ENCODE measurements around the gene CBX2.

CBX2 gene

DNA sequence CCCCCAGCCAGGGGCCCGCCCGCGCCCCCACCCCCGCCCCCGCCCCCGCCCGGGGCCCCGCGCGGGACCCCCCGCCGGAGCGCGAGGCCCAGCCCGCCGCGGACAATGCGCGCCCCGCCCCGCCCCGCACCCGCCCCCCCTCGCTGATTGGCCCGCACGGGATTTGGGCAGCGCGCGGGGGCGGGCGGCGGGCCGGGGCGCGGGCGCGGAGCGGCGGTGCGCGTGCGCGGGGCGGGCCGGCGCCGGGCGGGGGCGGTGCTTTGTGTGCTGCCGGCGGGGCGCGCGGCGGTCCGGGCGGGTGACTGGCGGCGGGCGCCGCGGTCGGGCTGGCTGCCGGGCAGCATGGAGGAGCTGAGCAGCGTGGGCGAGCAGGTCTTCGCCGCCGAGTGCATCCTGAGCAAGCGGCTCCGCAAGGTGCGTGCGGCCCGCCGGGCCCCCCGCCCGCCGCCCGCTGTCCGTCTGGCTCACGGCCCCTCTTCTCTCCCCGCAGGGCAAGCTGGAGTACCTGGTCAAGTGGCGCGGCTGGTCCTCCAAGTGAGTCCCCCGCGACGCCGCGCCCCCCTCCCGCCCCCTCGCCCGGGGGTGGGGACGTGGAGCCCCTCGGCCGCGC, at the start of gene CBX2:
Gene CBX2, plus strand, starts transcription at position 255 of the 610 bp plus-strand sequence. Its CDS starts 88 bp downstream, at position 343.
- H3K36me3 Mint-ChIP-seq: no peaks in the 10 kb centered on the region
- DNase-seq (ENCODE audit: low spot score in 2 of 2) (peak; percentile 67 to 77), ATAC-seq (ENCODE audit: low read depth) (peak; percentile 91)
- peaks cover 11% of the 10 kb centered on the region for H3K4me1 Mint-ChIP-seq
- H3K9me3 Mint-ChIP-seq: no peaks in the 10 kb centered on the region
- H3K4me3 Mint-ChIP-seq: peak within 1 kb of the TSS; percentile 85
- H3K27me3 Mint-ChIP-seq: peaks cover 39% of the 10 kb centered on the region
- peak within 1 kb of the TSS; percentile 38 for H3K27ac Mint-ChIP-seq

DNA sequence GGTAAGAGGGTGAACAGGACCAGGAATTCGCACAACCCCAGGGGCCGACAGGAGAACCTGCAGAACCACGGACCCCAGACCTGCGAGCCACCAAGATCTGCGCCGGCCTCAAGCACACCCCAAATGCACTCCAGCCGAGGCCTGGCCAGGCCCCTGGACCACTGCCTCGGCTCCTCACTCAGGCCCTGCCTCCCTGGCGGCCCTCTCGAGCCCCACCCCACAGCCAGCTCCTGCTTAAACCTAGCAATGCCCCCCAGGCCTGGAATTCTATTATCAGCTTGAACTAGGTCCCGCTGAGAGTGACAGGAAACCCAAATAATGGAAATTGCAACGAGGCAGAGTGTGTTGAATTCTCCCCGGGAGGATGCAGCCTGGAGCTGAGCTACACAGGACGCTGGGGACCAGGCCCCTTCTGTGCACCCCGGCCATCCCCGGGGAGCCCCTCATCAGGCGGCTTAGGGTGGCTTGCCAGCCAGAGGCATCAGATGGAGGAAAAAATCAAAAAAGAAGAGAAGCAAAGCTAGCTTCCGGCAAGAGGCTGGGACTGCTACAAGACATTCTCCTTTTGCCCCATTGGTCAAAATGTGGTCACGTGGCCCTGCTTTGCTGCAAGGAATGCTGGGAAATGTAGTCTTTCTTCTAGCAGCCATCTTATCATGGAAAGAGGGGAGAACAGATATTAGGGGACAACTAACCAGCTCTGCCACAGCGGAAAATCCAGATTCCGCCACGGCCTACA, 49.6 kb upstream of the CBX2 start:
- H3K27me3 Mint-ChIP-seq: no peaks in the 10 kb centered on the region
- H3K4me1 Mint-ChIP-seq: peaks cover 27% of the 10 kb centered on the region
- DNase-seq (ENCODE audit: low spot score in 2 of 2): peak; percentile 70 to 82
- H3K4me3 Mint-ChIP-seq: peak overlapping the region; percentile 85
- H3K27ac Mint-ChIP-seq: no peak overlapping the region
- H3K36me3 Mint-ChIP-seq: peaks cover 2% of the 10 kb centered on the region
- no peaks in the 10 kb centered on the region for H3K9me3 Mint-ChIP-seq
- ATAC-seq (ENCODE audit: low read depth): peak; percentile 73

DNA sequence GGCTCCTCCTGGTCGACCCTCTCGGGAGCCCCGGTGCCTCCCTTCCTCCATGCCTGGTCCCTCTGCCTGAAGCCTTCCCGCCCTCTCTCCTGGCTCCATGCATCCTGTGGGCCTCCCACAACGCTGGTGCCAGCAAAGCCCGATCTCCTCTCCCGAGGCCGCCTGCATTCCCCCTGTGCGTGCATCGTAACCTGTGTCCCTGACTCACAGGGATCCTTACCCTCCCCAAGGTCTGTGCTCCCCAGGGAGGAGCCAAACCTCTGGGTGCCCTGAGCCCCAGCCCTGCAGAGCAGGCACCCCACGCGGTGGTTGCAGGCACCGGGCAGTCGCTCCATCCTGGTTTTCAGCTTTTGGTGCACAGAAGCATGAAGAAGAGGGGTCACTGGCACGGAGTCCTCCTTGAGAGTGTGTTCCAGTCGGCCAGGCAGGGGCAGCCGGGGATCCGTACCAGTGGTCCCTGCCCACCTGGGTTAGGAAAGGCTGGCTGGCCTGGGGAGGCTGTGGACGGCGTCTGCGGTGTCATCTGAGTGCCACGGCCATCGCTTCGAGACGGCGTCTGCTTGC, 49.0 kb upstream of the CBX2 start:
- peaks cover 2% of the 10 kb centered on the region for H3K36me3 Mint-ChIP-seq
- ATAC-seq (ENCODE audit: low read depth) (no peak), DNase-seq (ENCODE audit: low spot score in 2 of 2) (no peak)
- peak overlapping the region; percentile 54 for H3K4me3 Mint-ChIP-seq
- H3K27me3 Mint-ChIP-seq: no peaks in the 10 kb centered on the region
- H3K9me3 Mint-ChIP-seq: no peaks in the 10 kb centered on the region
- no peak overlapping the region for H3K27ac Mint-ChIP-seq
- peaks cover 30% of the 10 kb centered on the region for H3K4me1 Mint-ChIP-seq

DNA sequence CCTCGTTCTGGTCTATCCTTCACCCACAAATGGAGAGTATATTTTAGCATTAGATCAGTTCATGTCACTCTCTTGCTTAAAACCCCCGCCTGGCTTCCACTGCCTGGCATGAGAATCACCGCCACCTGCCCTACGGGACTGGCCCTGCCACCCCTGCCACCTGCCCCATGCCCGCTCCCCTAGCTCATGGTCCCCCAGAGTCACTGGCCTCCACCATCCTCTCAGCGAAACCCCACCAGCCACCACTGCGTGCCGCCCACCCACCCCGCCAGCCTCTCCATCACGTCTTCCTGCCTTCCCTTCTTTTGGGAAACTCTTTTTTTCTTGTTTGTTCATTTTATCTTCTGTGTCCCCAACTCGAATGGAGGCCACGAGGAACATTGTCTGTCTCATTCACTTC, 48.2 kb upstream of the CBX2 start:
- Mint-ChIP-seq H3K27ac (no peak overlapping the region), H3K9me3 (no peaks in the 10 kb centered on the region), H3K4me3 (no peak overlapping the region), H3K4me1 (peaks cover 30% of the 10 kb centered on the region), H3K36me3 (peaks cover 2% of the 10 kb centered on the region), H3K27me3 (no peaks in the 10 kb centered on the region)
- DNase-seq (ENCODE audit: low spot score in 2 of 2): no peak
- no peak for ATAC-seq (ENCODE audit: low read depth)

DNA sequence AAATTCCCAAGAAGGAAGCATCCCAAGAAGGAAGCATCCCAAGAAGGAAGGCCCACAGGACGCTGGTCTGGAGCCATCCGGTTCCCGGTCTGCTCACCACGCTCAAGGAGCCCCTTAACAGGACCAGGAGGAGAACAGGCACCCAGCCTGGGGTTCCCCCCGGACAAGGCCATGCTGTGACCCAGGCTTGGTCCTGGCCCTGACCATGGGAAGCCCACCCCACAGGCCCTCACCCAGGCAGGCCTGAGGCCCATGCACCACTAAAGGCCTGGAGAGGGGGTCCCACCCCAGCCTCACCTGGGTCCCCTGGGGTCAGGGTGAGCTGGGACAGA, 47.5 kb upstream of the CBX2 start:
- H3K36me3 Mint-ChIP-seq: peaks cover 3% of the 10 kb centered on the region
- H3K27me3 Mint-ChIP-seq: no peaks in the 10 kb centered on the region
- no peaks in the 10 kb centered on the region for H3K9me3 Mint-ChIP-seq
- no peak overlapping the region for H3K27ac Mint-ChIP-seq
- H3K4me3 Mint-ChIP-seq: no peak overlapping the region
- ATAC-seq (ENCODE audit: low read depth): no peak
- DNase-seq (ENCODE audit: low spot score in 2 of 2): no peak
- peaks cover 33% of the 10 kb centered on the region for H3K4me1 Mint-ChIP-seq

DNA sequence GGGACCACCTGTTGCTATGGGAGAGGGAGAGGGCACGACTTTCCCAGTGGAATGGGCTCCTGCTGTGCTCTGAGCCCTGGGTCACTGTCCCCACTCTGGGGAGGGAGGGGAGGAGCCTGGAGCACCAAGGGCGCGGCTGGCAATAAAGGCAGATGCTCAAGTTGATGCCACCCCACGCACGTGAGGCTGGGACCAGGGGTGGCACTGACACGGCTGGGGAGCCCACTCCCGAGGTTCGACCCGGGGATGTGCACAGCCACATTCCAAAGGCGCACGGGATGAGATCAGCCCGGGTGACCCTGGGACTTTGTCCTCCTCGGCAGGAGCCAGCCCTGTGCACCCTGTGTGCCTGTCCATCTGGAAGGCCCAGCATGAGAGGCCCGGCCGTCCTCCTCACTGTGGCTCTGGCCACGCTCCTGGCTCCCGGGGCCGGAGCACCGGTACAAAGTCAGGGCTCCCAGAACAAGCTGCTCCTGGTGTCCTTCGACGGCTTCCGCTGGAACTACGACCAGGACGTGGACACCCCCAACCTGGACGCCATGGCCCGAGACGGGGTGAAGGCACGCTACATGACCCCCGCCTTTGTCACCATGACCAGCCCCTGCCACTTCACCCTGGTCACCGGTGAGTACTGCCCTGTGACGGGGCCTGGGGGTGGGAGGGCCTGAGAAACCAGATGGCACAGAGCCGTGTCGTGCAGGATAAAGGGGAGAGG, 47.0 kb upstream of the CBX2 start, which contains the start of gene ENPP7:
Gene ENPP7, plus strand, starts transcription at position 175 of the 715 bp plus-strand sequence. Its CDS starts 197 bp downstream, at position 372.
- no peaks in the 10 kb centered on the region for H3K27me3 Mint-ChIP-seq
- no peak for ATAC-seq (ENCODE audit: low read depth)
- peaks cover 33% of the 10 kb centered on the region for H3K4me1 Mint-ChIP-seq
- H3K4me3 Mint-ChIP-seq: peak within 1 kb of the TSS; percentile 8
- H3K27ac Mint-ChIP-seq: no peak within 1 kb of the TSS
- no peak for DNase-seq (ENCODE audit: low spot score in 2 of 2)
- H3K9me3 Mint-ChIP-seq: no peaks in the 10 kb centered on the region
- peaks cover 3% of the 10 kb centered on the region for H3K36me3 Mint-ChIP-seq

DNA sequence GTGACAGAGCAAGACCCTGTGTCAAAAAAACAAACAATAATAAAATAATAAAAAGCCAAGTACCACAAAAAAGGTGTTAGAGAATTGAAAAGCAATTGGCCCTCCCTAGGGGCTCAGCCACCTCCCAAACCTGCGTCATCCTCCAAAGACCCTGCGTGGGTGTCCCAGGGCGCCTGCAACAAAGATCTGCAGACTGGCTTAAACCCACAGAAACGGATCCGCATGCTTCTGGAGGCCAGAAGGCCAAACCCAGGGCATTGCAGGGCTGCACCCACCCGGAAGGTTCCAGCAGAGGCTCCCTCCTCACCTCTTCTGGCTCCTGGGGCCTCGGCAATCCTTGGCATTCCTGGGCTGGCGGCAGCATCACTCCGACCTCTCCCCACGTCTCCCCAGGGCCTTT, 45.7 kb upstream of the CBX2 start:
- peaks cover 32% of the 10 kb centered on the region for H3K4me1 Mint-ChIP-seq

DNA sequence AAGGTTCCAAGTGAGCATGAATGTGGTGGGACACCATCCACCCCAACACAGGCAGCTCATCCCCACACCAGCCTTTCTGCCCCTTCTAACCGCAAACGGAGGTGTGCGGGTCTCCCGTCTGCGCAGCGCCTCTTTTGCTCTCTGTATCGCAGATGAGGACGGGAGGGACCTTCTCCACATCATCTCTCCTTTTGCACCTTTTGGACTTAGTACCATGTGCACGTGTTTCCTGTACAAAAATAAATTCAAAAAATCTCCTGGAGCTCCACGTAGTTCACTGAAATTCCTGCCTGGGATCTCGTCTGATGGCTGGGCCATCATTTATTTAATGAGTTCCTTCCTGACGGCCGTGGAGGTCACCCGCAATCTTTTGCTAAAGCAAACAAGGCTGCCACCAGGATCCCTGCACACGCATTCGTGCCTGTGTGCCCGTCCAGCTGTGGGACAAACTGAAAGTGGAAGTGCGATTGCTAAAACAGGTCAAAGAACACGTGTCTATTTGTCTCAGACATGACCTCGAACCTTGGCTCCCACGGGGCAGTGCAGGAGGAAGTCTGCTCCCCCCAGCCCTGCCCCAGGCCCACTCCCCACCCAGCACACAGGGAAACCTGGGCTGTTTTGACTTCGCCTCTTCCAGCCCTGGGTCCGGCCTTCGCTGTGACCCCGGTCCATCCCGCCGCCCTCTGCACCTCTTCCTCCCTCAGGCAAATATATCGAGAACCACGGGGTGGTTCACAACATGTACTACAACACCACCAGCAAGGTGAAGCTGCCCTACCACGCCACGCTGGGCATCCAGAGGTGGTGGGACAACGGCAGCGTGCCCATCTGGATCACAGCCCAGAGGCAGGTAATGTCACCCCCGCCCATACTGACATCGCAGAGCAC, 44.9 kb upstream of the CBX2 start:
- DNase-seq (ENCODE audit: low spot score in 2 of 2) (no peak), ATAC-seq (ENCODE audit: low read depth) (peak; percentile 80)
- no peaks in the 10 kb centered on the region for H3K9me3 Mint-ChIP-seq
- H3K27me3 Mint-ChIP-seq: peaks cover 4% of the 10 kb centered on the region
- peak overlapping the region; percentile 87 for H3K4me3 Mint-ChIP-seq
- peaks cover 29% of the 10 kb centered on the region for H3K4me1 Mint-ChIP-seq
- peaks cover 3% of the 10 kb centered on the region for H3K36me3 Mint-ChIP-seq
- peak overlapping the region; percentile 93 for H3K27ac Mint-ChIP-seq

More for the DNA sequence above, 45.7 kb upstream of the CBX2 start:
- Mint-ChIP-seq H3K4me3 (peak overlapping the region; percentile 87), H3K36me3 (peaks cover 3% of the 10 kb centered on the region), H3K27ac (peak overlapping the region; percentile 93), H3K27me3 (peaks cover 4% of the 10 kb centered on the region), H3K9me3 (no peaks in the 10 kb centered on the region)
- DNase-seq (ENCODE audit: low spot score in 2 of 2) (no peak), ATAC-seq (ENCODE audit: low read depth) (peak; percentile 25)

DNA sequence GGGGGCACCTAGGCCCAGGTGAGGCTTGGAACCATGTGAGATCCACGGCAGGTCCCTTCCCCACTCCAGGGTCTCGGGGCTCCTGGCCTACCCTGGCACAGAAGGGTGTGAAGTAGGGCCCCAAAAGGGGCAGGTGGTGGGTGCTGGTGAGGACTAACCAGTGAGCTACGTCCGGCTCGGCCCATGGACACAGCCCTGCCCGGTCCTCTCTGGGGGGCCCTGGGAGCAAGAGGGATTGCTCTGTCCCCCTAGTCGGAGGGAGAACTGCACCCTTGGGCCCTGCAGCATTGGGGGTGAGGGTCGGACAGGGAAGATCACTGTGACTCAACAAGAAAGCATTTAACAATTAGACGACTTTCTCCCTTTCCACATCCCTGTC, 44.3 kb upstream of the CBX2 start:
- H3K4me3 Mint-ChIP-seq: peak overlapping the region; percentile 87

DNA sequence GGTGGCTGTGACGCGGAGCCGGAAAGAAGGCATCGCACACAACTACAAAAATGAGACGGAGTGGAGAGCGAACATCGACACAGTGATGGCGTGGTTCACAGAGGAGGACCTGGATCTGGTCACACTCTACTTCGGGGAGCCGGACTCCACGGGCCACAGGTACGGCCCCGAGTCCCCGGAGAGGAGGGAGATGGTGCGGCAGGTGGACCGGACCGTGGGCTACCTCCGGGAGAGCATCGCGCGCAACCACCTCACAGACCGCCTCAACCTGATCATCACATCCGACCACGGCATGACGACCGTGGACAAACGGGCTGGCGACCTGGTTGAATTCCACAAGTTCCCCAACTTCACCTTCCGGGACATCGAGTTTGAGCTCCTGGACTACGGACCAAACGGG, 42.9 kb upstream of the CBX2 start:
- DNase-seq (ENCODE audit: low spot score in 2 of 2) (no peak), ATAC-seq (ENCODE audit: low read depth) (no peak)
- Mint-ChIP-seq H3K36me3 (peaks cover 2% of the 10 kb centered on the region), H3K4me3 (no peak overlapping the region), H3K27ac (no peak overlapping the region), H3K9me3 (no peaks in the 10 kb centered on the region), H3K27me3 (peaks cover 14% of the 10 kb centered on the region), H3K4me1 (peaks cover 20% of the 10 kb centered on the region)

More for the DNA sequence above, 44.3 kb upstream of the CBX2 start:
- no peaks in the 10 kb centered on the region for H3K9me3 Mint-ChIP-seq
- no peak for ATAC-seq (ENCODE audit: low read depth)
- no peak for DNase-seq (ENCODE audit: low spot score in 2 of 2)
- H3K4me1 Mint-ChIP-seq: peaks cover 29% of the 10 kb centered on the region
- peak overlapping the region; percentile 93 for H3K27ac Mint-ChIP-seq
- peaks cover 4% of the 10 kb centered on the region for H3K27me3 Mint-ChIP-seq
- H3K36me3 Mint-ChIP-seq: peaks cover 3% of the 10 kb centered on the region

DNA sequence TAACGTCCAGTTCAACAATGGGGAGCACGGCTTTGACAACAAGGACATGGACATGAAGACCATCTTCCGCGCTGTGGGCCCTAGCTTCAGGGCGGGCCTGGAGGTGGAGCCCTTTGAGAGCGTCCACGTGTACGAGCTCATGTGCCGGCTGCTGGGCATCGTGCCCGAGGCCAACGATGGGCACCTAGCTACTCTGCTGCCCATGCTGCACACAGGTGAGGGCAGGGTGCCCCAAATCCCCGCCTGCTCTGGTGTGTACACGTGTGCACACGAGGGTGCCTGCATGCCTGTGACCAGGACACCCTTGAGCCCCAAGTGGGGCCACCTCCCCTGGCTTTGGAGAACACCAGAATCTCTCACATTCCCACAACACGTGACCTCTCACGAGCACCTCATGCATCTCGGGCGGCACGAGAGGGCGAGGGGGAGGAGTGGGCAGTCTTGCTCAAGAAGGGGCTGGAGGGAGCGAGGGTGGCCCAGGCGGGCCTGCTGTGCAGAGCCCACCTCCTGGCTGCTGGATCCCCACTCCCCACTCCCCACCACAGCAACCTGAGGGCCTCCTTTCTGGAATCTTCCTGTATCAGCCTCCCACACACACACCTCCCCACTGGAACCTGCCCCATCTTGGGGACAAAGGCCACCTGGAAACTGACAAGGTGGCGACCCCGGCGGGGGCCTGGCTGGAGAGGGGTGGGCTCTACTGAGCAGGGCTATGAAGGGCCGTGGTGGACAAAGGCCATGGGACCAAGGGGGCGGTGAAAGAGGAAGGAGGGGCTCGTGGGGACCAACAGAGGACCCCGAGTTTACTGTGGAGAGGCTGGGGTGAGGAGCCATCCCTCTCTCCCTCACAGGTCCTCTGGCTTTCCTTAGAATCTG, 40.7 kb upstream of the CBX2 start:
- DNase-seq (ENCODE audit: low spot score in 2 of 2) (no peak), ATAC-seq (ENCODE audit: low read depth) (no peak)
- H3K27ac Mint-ChIP-seq: no peak overlapping the region
- peaks cover 15% of the 10 kb centered on the region for H3K4me1 Mint-ChIP-seq
- H3K9me3 Mint-ChIP-seq: no peaks in the 10 kb centered on the region
- peaks cover 18% of the 10 kb centered on the region for H3K27me3 Mint-ChIP-seq
- H3K36me3 Mint-ChIP-seq: peaks cover 2% of the 10 kb centered on the region
- H3K4me3 Mint-ChIP-seq: no peak overlapping the region

DNA sequence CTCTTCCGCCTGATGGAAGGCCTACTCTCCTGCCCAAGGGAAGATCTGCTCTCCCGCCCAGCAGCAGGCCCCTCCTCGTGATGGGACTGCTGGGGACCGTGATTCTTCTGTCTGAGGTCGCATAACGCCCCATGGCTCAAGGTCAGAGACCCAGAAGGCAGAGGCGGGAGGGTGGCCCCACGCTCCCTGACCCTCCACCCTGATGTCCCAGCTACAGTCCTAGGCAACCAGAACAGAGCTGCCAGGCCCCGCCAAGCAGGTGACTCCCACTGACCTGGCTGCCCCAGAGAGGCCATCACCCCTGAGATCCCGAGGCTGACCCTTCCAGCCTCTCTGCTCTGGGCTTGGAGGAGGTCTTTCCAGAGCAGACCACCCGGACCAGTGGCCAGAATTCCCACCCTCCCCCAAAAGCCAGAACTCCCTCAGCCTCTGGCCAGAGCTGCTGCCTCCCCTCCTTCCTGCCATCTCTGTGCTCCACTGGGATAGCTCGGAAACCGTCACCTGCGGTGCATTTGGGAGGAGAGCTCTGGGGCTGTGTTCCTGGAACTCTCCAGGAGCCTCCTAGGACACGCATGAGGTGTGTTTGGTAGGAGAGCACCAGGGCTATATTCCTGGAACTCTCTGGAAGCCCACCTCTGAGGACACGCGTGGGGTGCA, 39.9 kb upstream of the CBX2 start:
- no peak for DNase-seq (ENCODE audit: low spot score in 2 of 2)
- Mint-ChIP-seq H3K9me3 (no peaks in the 10 kb centered on the region), H3K4me1 (peaks cover 9% of the 10 kb centered on the region), H3K4me3 (no peak overlapping the region), H3K27ac (no peak overlapping the region), H3K27me3 (peaks cover 18% of the 10 kb centered on the region), H3K36me3 (peaks cover 2% of the 10 kb centered on the region)
- no peak for ATAC-seq (ENCODE audit: low read depth)

Measured in memory B cell (primary cell).